GM12865 (cell line): ENCODE data around the gene HEATR9.

ENCODE experiments used
- DNase-seq: peaks from one replicate; pipeline ENCODE4 v3.0.0; 2010; ENCODE audit warnings: low read depth
- H3K4me3 ChIP-seq: 2 replicates; pipeline ENCODE4 v1.5.1; 2011; ENCODE audit warnings: mild to moderate bottlenecking, low read depth, low read length, control low read depth
- TF ChIP-seq, protein P1 (sequence below): IDR thresholded peaks from 2 replicates; pipeline ENCODE4 v1.5.1; 2011; ENCODE audit warnings: low read length, control low read depth, low read depth, inconsistent platforms; ENCODE audit not compliant: insufficient read depth; ENCODE audit errors: missing control alignments

Gene HEATR9

DNA sequence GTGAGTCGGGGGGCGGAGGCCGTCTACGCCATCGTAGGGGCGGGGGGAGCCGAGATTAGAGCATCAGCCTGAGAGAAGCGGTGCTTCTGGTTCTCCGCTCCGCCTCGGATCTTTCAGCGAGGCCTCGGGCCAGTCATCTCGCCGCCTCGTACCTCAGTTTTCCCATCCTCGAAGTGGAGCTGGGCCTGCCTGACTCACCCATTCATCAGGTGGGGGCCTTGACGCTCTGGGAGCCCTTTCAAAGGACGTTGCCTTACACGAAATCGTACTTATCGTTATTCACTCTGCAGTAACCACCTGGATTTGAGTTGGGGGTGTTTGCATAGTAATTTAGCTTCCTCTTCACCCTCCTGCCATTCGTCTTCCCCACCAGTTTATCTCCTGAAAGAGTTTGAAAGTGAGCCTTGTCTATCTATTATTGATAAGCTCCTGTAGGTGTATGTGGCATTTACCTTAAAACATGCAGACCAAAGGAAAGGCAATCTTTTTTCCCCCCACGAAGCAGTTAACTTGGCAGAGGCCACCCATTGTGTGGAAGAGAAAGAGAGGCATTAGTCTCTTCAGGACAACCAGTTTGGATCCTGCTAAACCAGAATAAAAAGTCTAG is 58.7 kb downstream of the HEATR9 start:
- no peak for DNase-seq
- TF ChIP-seq, protein P1, sequence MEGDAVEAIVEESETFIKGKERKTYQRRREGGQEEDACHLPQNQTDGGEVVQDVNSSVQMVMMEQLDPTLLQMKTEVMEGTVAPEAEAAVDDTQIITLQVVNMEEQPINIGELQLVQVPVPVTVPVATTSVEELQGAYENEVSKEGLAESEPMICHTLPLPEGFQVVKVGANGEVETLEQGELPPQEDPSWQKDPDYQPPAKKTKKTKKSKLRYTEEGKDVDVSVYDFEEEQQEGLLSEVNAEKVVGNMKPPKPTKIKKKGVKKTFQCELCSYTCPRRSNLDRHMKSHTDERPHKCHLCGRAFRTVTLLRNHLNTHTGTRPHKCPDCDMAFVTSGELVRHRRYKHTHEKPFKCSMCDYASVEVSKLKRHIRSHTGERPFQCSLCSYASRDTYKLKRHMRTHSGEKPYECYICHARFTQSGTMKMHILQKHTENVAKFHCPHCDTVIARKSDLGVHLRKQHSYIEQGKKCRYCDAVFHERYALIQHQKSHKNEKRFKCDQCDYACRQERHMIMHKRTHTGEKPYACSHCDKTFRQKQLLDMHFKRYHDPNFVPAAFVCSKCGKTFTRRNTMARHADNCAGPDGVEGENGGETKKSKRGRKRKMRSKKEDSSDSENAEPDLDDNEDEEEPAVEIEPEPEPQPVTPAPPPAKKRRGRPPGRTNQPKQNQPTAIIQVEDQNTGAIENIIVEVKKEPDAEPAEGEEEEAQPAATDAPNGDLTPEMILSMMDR, result no peak
- H3K4me3 ChIP-seq, result peak overlapping the region; percentile 90

DNA sequence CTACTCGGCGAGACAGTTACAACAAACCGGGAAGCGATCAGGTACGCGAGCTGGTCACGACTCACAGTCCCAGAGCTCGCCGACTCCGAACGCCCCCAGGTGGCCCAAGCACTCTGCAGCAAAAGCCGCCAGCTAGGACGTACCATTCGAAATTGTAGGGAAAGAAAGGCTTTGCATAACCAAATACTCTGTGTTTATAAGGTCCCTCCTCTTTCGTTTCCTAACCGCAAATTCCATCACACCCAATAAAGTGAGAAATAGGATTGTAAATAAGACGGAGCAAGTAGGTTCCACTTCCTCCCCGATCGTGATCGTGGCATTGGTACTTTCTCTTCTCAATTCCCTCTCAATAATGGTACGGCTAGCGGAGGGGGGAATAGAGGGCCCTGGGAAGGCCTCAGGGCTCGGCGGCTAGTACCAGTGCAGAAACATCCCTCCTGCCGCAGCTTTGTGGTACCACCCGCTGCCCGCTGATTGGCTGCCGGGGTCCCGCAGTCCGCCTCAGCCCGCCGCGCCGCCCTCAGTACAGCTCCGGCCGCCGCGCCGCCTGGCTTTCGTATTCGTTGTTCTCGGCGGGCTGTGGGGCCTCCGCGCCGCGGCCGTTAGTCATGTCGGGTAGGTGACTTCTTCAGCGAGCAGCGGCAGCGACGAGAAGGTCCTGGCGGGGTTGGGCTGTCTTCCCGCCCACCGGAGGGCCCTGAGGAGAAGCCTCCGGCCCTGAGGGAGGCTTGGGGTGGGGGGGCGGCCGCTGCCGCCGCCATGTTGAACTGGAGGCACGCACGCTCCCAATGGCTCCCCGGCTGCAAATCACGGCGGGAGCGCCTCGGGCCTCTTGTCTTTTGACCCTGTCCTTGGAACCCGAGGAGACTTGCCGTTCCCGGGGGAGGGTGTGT is 59.5 kb downstream of the HEATR9 start, which contains the start of gene TAF15:
Gene TAF15 (plus strand): TSS at position 523 of the 893 bp plus-strand sequence. CDS start 86 bp downstream, at position 609.
- H3K4me3 ChIP-seq, result peak within 1 kb of the TSS; percentile 90
- DNase-seq, result peak; percentile 99
- TF ChIP-seq, protein P1, result peak; percentile 82

DNA sequence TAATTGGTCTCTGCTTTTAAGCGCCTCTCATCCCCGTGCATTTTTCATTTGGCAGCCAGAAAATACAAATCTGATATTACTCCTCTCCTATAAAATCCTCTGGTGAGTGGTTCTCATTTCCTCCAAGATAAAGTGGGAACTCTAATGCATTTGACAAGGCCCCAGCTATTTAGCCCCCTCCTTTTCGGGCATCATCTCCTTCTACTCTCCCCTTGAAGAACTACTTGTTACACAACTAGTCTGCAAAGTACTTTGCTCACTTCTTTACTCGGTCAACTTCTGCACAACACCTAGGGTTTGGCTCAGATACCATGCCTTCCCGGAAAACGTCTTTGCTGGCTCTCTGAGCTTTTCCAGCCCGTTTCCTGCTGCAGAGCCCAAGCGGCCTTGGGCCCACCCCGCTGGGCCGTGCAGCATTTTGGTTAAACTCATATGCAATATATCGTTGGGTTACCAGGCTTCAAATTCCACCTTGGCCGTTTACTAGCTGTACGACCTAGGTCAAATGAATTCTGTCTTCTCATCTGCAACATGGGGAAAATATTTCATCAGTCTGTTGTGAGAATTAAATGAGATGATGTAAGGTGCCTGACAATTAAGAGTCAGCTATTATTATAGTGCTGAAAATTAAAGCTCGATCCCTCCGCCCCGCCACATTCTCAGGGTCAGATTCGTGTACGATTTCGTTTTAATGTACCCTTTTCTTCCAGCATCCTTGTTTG is 60.3 kb downstream of the HEATR9 start:
- no peak for DNase-seq
- TF ChIP-seq, protein P1, result no peak

DNA sequence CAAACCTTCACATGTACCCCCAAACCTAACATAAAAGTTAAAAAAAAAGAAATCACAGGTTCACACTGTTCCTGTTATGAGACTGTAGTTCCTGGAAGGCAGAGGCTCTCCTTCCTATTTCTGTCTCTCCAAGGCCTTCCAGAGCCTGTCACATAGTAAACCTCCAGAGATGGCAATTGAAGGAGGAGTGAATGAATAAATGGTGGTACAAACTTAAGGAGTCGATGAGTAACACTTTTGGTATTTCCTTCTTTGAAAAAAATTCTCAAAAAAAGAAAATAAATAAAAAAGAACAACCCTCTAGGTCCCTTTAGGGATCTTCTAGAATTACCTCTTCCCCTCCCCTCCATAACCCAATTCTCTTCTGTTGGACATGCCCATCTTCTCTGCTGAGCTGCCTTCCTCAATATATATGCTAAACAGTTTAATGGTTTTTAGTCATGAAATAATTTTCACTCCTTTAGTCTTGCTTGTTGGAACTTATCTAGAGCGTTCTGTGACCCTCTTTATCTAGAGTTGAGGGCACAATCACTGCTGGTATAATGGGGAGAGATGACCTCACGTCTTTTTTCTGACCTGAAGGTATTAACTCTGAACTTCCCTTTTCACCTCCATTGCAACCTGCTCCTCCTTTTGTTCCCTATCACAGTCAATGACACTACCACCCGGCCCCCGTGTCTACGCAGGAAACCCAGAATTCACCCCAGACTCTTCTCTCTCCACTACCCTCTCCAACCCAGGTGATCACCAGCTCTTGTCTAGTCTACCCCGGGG is 61.1 kb downstream of the HEATR9 start:
- no peak overlapping the region for H3K4me3 ChIP-seq
- DNase-seq, result no peak
- TF ChIP-seq, protein P1, result no peak

More for the DNA sequence above, 60.3 kb downstream of the HEATR9 start:
- peak overlapping the region; percentile 90 for H3K4me3 ChIP-seq
